Activated CD8-positive, alpha-beta memory T cell treated with anti-CD3 and anti-CD28 coated beads, Interleukin-2, amount 50 U/mL, for 48 hours (primary cell): ENCODE data around the gene NPM3.

ENCODE experiments used
- DNase-seq: peaks from one replicate; pipeline ENCODE4 v3.0.0-alpha.2; 2020

NPM3 gene, protein sequence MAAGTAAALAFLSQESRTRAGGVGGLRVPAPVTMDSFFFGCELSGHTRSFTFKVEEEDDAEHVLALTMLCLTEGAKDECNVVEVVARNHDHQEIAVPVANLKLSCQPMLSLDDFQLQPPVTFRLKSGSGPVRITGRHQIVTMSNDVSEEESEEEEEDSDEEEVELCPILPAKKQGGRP

DNA sequence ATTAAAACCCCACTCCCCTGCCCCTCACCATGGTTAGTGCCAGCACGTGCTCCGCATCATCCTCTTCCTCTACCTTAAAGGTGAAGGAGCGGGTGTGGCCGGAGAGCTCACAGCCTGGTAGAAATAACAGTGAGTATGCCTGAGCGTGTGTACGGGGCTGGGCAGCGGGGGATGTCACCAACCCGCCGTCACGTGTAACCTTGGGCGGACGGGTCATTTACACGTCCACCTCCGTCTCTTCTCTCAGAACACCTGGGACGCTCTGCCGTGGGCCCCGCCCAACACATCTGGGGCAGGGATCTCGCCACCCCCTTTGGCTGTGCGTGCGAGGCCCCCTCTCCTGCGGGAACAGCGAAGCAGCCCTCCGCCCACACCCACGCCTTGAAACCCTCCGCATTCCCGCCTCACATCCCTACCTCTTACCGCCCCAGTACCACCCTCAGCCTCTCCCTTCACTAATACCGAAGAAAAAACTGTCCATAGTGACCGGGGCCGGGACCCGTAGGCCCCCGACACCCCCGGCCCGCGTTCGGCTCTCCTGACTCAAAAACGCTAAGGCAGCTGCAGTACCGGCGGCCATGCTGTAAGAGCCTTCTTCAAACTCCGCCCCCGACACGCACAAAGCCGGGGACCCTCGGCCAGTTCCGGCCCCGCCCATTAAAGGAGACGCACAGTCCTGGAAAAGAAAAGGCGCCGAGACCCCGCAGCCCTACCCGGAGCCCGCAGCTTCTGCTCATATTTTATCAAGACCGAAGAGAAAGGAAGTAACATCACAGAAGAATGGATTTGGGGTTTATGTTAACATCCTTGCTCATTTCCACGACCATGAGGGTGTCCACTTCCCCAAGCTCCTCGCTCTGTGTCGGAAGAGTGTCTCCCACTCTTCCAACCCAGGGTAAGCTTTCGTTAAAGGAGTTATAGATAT, at the start of gene NPM3:
TSS of gene NPM3 (minus strand) at position 636 of the 925 bp plus-strand sequence. CDS start at position 580, 56 bp downstream.
- peak; percentile 91 for DNase-seq

GRCh38 chr10:101832325-101832771, 49.1 kb upstream of the NPM3 start:
- no peak for DNase-seq

DNA sequence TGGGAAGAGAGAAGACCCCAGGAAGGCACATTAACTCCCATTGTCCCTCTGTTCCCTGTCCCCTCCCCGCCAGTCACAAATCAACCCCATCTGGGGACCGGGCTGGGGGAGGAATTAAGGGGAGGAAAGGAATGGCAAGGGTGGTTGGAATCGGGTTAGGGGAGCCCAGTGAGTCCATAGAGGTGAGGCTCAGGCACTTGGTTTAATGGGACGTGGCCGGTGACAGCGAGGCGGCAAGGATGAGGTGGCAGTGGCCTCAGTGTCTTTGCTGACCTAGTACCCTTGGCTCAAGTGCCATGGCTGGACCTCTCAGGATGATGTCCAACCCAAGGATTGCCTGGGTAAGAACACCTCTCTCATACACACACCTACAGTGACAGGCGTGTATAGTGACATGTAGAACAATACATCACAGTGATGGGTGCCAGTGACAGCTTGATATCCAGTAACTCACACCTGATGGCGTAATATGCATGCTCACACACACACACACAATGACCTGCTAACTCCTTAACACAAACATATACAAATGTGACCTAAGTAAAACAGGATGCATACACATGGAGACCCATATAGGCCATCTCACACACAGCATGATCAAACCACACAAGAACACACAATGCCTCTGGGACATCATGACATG, 48.0 kb upstream of the NPM3 start:
- no peak for DNase-seq

DNA sequence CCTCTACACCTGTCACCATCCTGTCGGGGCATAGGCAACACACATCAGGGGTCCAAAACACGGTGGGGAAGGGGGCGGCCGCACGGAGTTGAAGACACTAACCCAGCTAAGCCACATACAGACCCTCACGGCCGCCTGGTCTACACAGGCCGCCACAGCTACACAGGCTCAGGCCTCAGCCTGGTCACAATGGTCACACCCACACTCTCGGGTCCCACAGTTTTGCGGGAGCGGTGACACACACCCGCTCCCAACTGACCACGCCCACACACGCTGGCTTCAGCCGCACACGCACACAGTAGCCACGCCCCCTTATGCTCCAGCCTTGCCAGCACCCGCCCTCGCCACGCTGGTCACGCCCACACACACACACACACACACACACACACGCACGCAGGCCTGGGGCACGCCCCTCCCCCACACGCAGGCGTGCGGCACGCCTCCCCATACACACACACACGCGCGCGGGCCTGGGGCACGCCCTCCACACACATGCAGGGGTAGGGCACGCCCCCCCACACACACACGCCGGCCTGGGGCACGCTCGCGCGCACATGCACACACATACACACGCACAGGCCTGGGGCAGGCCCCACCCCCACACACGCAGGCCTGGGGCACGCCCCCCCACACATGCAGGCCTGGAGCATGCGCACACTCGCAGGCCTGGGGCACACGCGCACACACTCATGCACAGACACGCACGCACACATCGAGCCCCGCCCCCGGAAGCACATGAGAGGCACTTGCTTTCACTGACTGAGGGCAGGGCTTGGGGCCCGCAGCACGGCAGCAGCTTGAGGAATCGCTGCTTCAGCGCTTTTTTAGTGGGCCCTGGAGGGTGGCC, 47.3 kb upstream of the NPM3 start:
- peak; percentile 92 for DNase-seq

DNA sequence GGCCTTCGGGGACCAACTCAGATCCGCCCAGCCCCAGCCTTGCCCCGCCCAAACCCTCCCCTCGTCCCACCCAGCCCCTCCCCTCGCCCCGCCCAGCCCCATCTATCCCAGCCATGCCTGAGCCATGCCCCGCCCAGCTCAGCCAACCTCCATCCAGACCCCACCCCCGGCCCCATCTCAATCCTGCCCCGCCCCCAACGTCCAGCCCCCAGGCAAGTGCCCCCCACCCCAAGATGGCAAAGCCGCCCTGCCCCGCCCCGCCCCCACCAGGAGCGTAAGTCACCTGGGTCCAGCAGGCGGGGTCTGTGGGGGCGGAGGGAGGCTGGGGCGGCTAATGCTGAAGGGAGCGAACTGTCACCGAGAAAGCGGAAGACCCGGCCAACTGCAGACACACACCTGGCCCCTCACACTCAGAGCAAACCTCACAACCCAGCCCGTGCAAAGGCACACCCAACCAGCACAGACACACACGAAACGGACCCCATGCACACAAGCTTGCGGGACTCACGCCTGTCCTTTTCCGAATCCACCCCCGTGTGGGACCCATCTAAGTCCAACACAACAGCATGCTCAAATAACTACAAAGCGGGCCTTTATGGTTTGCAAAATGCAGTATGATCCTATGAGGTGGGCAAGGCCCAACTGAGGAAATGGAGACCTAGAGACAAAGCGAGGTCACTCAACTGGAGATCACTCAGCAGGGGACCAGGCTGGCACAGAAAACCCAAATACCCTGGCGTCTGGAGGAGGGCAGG, 46.5 kb upstream of the NPM3 start:
- DNase-seq: peak; percentile 76

DNA sequence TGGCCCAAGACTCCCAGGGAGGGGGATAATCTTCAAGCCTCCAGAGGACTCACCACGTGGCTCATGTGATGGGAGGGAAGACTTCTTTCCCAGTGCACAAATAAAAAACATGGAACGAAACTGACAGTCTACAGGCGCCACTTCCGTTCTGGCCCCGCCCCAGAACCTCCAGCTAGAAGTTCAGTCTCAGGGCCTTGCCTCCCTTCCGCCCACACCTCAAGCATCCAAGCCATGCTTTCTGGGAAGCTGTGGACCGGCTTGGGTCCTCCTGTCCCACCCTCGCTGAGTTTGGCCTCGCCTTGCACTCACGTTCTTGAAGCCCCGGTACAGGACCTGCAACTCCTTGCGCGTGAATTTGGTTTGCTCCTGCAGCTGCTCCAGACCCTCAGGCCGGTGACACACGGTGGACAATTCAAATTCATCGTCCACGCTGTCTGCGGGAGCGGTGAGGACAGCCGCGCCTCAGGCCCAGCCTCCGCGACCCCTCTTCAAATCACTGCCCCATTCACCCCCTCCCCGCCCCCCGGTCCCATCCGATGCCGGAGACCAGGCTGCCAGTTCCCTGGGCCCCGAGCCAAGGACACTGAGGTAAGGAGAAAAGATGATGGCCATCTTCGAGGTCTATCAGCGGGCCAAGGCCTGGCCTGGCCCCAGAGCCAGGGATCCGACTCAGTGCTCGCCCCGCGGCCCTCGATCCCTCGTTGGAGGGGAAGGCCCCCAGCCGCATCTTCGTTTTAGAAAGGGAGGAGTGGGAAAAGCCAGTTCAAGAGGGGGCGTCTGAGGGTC, 45.7 kb upstream of the NPM3 start:
- DNase-seq: no peak

DNA sequence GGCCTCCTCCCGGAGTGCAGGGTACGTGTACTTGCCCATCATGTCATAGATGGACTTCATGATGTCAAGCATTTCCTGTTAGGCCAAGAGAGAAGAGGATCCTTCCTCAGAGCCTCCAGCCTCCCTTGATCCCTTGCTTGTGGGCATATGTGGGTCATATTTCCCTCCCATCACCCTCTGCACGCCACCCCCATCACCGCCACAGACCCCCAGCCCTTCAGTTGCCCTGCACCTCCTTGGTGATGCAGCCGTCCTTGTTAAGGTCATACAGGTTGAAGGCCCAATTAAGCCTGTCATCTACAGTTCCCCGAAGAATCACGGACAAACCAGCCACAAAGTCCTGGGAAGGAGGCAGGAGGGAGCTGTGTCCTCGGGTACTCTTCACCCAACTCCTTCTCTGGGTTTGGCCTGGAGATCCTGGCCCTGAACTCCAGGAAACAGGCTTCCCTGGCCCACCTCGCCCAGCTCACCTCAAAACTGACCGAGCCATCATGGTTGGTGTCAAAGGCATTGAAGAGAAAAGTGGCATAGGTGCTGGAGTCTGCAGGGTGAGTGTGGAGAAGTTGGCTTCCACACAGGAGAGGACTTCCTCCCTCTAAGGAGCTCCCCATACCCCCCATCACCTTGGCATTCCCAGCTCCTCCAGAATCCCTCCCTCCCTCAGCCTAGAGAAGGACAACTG, 44.8 kb upstream of the NPM3 start:
- DNase-seq: no peak

- DNase-seq: no peak
Observed at GRCh38 chr10:101826852-101827434, 43.7 kb upstream of the NPM3 start.

- DNase-seq: no peak
Observed at GRCh38 chr10:101824736-101825135, 41.5 kb upstream of the NPM3 start.

GRCh38 chr10:101818872-101819633, 35.8 kb upstream of the NPM3 start:
- DNase-seq: no peak

DNA sequence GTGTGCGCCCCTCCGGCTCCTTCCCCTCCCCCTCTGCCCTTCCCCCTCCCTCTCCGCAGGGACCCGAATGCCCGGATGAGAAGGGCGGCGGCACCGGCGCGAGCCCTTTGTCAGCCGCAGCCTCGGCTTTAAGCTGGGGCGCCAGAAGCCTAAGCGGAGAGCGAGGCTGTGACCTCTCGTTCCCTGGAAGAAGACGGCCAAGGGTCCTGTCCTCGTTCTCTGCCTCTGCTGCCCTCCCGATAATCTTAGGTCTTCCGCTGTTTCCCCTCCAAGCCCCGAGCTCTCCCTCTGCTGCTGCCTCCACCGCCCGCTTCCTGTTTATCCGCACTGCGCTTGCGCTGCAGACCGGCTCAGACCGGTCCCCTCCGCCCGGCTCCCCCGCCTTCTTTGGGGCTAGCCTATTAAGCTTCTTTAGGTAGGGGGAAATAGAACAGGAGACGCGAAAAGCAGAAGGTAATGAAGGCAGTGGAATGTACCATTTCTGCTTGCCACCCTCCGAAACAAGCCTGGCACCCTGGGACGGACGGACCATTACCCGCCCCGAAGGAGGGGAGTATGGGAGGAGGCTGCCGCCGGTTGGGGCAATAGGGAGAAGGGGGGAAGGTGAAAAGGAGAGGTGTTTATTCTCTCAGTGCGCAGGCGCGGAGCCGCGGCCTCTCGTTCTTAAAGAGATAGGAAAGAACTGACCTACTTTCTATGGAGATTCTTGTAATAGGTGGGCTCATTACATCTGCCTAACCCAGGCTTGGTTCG, 35.0 kb upstream of the NPM3 start, which contains the start of gene OGA:
TSS of gene OGA (minus strand) at position 326 of the 753 bp plus-strand sequence. CDS start 422 bp downstream, outside the sequence.
- peak; percentile 97 for DNase-seq

- DNase-seq: no peak
Observed at GRCh38 chr10:101817337-101818118, 34.3 kb upstream of the NPM3 start.

DNA sequence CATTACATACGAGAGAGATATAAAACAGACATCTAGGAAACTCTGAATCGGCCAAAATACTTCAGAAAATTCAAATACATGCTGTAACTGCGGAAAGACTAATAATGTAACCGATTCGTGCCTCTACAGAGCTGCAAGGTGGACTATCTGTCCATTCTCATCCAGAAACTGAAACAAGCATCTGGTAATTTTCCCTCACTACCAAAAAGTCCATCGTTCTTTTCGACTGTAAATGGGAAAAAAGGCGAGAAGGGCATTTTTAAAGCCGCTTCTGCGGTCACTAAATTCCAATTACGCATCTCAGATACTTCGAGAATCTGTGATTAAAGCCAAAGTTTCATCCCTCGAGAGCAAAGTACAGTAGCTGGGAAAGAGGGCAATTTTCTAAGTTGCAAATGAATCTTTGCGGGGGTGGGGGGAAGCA, 33.7 kb upstream of the NPM3 start:
- no peak for DNase-seq

DNA sequence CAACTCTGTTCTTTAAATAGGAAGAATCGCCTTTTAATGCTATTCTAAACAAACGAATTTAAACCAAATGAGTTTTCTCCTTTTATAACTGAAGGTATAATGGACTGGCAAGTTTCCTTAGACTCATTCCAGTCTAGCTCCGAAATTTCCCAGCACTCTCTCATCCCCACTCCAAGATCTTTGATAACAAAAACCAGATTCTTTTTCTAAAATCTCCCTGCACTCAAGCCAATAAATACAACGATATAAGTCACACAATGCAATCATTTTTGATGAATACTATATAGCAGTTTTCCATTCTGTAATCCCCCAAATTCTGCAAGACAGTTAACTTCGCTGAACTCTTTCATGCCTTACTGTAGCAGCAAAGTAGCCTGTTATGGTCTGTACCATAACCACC, 33.1 kb upstream of the NPM3 start:
- no peak for DNase-seq

DNA sequence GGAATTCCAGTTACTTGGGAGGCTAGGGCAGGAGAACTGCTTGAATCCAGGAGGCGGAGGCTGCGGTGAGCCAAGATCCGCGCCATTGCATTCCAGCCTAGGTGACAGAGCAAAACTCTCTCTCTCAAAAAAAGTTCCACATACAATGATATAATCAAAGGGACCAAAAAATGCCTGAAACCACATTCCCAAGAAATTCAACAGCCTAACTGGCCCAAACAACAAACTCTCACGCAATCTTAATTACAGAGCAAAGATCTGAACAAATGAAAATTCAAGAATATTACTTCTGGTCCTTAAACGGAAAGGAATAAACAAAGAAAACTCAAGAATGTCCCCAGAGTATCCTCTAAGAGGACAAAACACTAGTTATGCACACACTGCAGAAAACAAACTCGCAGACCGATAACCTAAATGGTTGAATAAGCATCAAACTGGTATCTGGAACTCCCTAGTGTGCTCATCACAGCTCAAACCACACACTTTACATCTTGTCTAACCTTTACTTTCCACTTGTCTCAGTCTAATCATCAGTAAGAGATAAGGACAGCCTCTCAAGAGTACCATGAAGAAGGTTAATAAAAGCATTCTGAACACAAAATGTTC, 31.3 kb upstream of the NPM3 start:
- peak; percentile 17 for DNase-seq

DNA sequence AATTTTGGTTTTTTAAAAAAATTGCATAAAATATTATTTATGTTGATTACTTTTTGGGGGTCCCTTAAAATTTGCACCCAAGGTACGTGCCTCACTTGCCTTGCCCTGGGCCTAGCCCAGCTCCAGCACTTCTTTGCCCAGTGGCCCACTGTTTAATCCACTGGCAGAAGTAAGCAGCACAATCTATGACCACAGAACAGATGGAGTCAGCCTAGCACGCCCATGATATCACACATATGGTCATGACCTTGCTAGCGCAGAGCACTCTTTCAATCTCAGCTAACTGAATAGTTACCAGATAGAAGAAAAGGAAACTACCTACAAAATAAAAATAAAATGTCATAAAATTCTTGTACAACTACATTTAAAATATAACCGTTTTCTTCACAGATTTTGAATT, 29.4 kb upstream of the NPM3 start:
- no peak for DNase-seq

DNA sequence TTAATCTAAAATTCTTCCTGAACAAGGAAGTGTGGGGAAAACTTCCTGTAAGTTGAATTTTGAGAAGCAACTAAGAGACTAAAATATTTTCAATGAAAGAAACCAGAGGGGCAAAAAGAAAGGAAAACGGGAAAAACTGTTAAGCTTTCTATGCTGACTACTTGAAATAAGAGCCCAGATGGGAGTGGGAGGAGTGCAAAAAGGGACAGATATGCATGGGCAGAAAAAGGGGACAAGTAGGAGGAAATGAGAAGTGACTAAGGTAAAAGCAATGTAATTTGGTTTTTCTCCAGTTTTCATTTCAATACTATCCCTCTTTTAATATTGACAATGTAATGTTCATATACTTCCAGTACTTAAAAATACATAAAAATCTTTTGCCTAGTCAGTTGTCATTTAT, 23.9 kb upstream of the NPM3 start:
- DNase-seq: no peak
